ENCODE results near the gene MIDN.
A peak's percentile ranks its signal among the peaks of the same experiment; 100 is the strongest.

Gene MIDN

GRCh38 chr19:1260749-1261537 is 12.6 kb downstream of the MIDN start:
- TF ChIP-seq CTCF (conservative IDR thresholded peaks at IDR 0.05) (no peak), ZFX (IDR thresholded peaks at IDR 0.05) (no peak)
- H3K27ac ChIP-seq, result peak overlapping the region; percentile 96

GRCh38 chr19:1261538-1261797 is 13.1 kb downstream of the MIDN start:
- TF ChIP-seq CTCF (conservative IDR thresholded peaks at IDR 0.05), result no peak; the same call in 1 of the 2 replicates
- no peak for TF ChIP-seq ZFX (IDR thresholded peaks at IDR 0.05)
- H3K27ac ChIP-seq, result peak overlapping the region; percentile 96

- no peak; the same call in 1 of the 2 replicates for TF ChIP-seq CTCF (conservative IDR thresholded peaks at IDR 0.05)
- peak; percentile 37; the same call in 1 of the 2 replicates for TF ChIP-seq ZFX (IDR thresholded peaks at IDR 0.05)
- H3K27ac ChIP-seq, result peak overlapping the region; percentile 96
Measured at GRCh38 chr19:1261798-1262622, 13.6 kb downstream of the MIDN start.

- peak overlapping the region; percentile 96 for H3K27ac ChIP-seq
- no peak for TF ChIP-seq ZFX (IDR thresholded peaks at IDR 0.05)
- no peak for TF ChIP-seq CTCF (conservative IDR thresholded peaks at IDR 0.05)
Measured at GRCh38 chr19:1262623-1263123, 14.3 kb downstream of the MIDN start.

GRCh38 chr19:1263188-1263587 is 14.8 kb downstream of the MIDN start:
- no peak for TF ChIP-seq ZFX (IDR thresholded peaks at IDR 0.05)
- TF ChIP-seq CTCF (conservative IDR thresholded peaks at IDR 0.05), result no peak
- peak overlapping the region; percentile 96 for H3K27ac ChIP-seq

GRCh38 chr19:1264801-1265614 is 16.6 kb downstream of the MIDN start:
- no peak for TF ChIP-seq ZFX (IDR thresholded peaks at IDR 0.05)
- TF ChIP-seq CTCF (conservative IDR thresholded peaks at IDR 0.05), result no peak
- H3K27ac ChIP-seq, result peak overlapping the region; percentile 94
